ENCODE measurements around the gene RPL7A.
A peak's percentile ranks its signal among the peaks of the same experiment; 100 is the strongest.
"Not testable (repeated sequence)": the region's sequence is repeated elsewhere in the genome, so short reads cannot be mapped to it uniquely, and the experiment has no call there.

The RPL7A gene

DNA sequence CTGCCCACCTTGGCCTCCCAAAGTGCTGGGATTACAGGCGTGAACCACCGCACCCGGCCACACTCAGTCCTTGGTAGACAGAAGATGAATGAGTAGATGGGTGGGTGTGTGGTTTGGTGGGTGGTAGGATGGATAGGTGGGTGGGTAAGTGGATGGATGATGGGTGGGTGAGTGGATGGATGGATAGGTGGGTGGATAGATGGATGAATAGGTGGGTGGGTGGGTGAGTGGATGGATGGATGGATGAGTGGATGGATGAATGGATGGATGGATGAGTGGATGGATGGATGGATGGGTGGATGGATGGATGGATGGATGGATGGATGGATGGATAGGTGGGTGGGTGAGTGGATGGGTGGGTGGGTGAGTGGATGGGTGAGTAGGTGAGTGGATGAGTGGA, 44.3 kb downstream of the RPL7A start:
- DNase-seq: not testable (repeated sequence)

DNA sequence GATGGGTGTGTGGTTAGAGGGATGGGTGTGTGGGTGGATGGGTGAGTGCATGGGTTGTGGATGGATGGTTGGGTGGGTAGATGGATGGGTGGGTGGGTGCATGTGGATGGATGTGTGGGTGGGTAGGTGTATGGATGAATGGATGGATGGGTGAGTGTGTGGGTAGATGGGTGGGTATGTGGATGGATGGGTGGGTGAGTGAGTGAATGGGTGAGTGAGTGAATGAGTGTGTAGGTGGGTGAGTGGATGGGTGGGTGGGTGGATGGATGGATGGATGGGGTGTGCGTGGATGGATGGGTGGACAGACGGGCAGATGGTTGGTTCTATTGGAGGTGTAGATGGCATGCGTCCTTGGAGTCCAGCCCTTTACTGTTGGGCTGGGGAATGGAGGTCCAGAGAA, 45.4 kb downstream of the RPL7A start:
- DNase-seq: no peak

DNA sequence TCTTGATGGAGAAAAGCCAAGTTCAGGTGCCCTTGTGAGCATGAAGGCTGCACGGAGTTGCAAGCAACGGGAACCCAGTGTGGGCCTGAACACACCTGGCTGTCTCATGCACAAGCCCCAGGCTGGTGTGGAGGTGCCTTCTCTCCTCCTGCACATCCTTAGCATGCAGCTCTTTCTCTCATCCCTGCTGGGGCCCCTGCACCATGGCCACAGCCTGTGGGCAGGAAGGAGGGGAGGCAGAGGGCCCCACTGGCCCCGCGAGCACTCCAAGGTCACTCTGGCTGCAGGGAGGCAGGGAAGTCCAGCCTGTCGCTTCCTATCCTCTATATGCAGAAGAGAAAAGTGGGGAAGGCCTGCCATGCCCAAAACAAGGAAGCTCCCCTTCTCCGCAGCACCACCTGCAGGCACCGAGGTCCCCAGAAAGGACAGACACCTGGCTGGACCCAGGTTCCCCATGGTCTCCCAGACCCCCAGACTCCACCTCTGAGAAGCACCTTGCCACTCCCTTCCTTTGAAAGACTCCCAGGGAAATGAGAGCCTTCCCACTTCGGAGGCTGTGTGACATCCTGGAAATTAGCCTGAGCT, 46.8 kb downstream of the RPL7A start:
- no peak for DNase-seq

DNA sequence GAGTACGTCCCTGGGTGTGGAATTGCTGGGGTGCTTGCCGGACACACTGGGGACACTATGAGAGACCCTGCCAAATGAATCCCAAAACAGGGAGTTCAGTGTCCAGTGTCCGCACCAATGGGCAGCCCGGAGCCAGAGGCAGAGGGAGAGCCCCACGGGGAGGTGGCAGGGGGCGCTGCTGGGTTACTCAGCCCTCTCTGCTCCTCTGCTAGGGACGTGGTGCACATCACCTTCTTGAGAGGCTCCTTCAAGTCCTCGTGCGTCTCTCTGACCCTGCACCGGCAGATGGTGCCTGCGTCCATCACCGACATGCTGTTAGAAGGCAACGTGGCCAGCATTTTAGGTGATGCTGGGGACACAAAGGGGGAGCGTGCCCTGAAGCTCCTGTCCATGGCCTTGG, 48.9 kb downstream of the RPL7A start:
- peak; percentile 39 for DNase-seq

DNA sequence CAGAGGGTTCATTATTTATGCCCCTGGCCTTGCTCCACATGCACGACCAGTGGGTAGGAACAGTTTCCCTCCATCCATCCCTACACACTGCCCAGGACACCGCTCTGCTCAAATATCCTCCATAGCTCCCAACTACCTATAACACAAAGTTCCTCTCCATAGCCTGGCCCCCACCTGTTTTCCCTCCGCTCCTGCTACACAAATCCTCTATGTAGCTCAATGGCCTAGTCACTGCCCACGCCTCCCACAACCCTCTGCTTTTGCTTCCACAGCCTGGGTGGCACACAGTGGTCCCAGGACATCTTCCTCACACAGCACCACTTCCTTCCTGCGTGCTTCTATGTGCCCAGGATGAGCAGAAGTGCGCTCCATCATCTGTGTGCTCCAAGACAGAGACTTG, 49.4 kb downstream of the RPL7A start:
- no peak for DNase-seq

DNA sequence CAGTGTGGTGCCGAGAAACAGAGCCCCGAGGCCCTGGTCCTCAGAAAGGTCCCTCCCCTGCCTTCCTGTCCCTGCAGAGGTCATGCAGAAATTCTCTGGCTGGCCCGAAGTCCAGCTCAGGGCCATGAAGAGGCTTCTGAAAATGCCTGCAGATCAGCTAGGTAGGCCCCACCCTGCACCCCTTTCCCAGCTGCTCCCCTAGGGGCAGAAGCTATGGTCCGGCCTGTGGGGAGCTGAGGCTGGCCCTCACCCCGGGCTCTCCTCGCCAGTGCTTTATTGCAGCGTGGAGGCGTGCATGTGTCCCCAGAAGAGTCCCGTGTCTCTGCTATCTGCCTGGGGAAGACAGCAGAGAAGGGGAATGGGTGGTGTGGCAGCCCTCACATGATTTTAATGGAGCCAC, 49.9 kb downstream of the RPL7A start:
- DNase-seq: no peak

DNA sequence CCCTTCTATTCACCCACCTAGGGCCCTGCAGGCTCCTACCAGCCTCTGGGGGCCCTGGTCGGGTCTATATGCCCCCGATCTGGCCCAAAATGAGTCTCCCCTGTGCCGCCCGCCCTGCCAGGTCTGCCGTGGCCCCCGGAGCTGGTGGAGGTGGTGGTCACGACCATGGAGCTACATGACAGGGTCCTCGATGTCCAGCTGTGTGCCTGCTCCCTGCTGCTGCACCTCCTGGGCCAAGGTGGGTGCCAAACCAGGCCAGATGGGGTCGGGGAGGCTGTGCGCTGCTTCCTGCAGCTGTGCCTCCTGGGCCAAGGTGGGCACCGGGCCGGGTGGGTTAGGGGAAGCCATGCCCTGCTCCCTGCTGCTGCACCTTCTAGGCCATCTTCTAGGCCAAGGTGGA, 52.3 kb downstream of the RPL7A start:
- no peak for DNase-seq

Data from EL (cell line).